Dermis lymphatic vessel endothelial cell (primary cell): ENCODE data around the gene OR5A1. TPM values are rescaled to one million over a fixed set of nuclear protein-coding genes. Genes with fewer than 3 reads are reported as not detected.

Experiments used
- total RNA-seq: library from RNA; depleted of rRNA; stranded (reverse); fragments of >200 nt; gene quantifications from 2 replicates; pipeline ENCODE4 v1.2.1, GENCODE V29; 2014

OR5A1 gene
- total RNA-seq = under 0.01 TPM in 1 of 2 replicates, not detected in the other

GRCh38 chr11:59436169-59436568 lies at the start of gene OR5A1:
Gene OR5A1, plus strand, starts transcription at chr11:59436469. Its CDS starts 6,700 bp downstream, at chr11:59443169.

DNA sequence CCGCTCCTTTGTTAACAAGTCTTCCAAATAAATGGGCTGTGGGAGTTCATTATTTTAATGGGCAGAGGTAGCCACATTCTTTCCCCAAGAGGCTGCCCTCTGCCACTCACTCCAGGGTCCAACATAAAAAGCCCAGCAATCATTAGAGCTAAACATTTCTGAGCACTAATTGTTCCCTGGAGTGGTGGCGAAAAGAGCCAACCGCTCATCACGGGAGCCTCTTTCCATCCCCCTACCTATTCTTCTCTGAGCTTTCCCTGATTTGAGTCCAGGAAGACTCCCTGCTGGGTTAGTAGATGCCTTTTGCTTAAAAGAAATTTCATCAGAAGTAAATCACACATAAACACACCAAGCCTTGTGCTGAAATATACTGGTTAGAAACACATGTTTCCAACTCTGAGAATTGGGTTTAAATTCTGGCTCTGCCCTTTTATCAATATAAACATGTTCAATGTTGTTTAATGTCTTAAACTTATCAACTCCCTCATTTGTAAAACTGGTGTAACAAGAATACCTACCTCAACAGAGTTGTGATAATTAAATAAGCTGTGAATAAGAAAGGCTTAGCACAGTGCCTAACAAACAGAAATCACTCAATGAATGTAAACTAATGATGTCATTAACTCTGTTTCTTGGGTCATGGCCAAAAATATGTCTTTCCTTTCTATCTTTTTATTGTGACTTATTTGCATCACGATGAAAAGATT lies 9.8 kb upstream of the OR5A1 start, which contains the start of gene OR5A2:
OR5A2 (minus strand) TSS at position 53 of the 707 bp plus-strand sequence. CDS start 3,460 bp downstream, outside the sequence.

GRCh38 chr11:59456661-59457060 lies 20.4 kb downstream of the OR5A1 start, which contains the start of gene OR4D6:
Gene OR4D6, plus strand, starts transcription at chr11:59456961. Its CDS starts 0 bp downstream, at chr11:59456961.

DNA sequence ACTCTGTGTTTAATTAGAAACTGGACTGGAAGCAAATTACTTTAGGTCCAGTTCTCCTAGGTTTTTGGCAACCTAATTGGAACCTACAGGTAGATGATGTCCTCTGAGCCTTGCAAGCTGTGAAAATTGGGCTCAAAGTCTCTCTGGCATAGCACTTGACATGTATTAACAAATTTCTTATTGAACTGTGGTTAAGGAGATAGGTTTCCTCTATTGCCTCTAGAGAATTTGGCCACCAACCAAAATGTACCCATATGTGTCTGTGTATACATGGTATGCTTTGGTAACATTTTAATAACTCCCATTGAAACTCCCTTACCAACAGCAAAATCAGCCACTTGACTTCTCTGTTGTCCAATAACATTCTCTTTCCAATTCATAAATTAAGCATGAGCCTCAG lies 36.7 kb downstream of the OR5A1 start, which contains the start of gene OR4D10:
OR4D10 (plus strand) TSS at position 301 of the 400 bp plus-strand sequence. CDS start 4,115 bp downstream, outside the sequence.

Other genes with a start within 250 kb of the OR5A1 start
- gene MPEG1, start 223.5 kb upstream of the OR5A1 start, total RNA-seq = not detected in 2 replicates
- not detected in 2 replicates for gene OR5AN1, start 77.6 kb upstream of the OR5A1 start, total RNA-seq
- gene OR5A2, start 10.1 kb upstream of the OR5A1 start, total RNA-seq = under 0.01 TPM in 1 of 2 replicates, not detected in the other
- gene OR4D6, start 20.5 kb downstream of the OR5A1 start, total RNA-seq = not detected in 2 replicates
- not detected in 2 replicates for gene OR4D10, start 36.8 kb downstream of the OR5A1 start, total RNA-seq
- not detected in 2 replicates for gene OR4D11, start 67.1 kb downstream of the OR5A1 start, total RNA-seq
- under 0.01 TPM in 1 of 2 replicates, not detected in the other for gene OR4D9, start 75.1 kb downstream of the OR5A1 start, total RNA-seq
- gene OSBP, start 179.3 kb downstream of the OR5A1 start, total RNA-seq = 53.2 and 56.9 TPM in 2 replicates
- 5.8 and 6.8 TPM in 2 replicates for gene PATL1, start 232.6 kb downstream of the OR5A1 start, total RNA-seq